K562 (cell line): ENCODE data around the gene LRRC75A. TPM values are rescaled to one million over a fixed set of nuclear protein-coding genes. Genes with fewer than 3 reads are reported as not detected.

Experiments
- ADNP ChIP-seq: fragments of 200-800 bp; sonication (Bioruptor generic); IDR thresholded peaks from 2 replicates; pipeline ENCODE4 v1.6.1; 2016; ENCODE audit warnings: missing genetic modification characterization, missing compliant biosample characterization
- C11orf30 ChIP-seq: fragments of 450-650 bp; IDR thresholded peaks from 2 replicates; pipeline ENCODE4 v1.6.1; 2016; ENCODE audit warnings: low read depth, mild to moderate bottlenecking
- CHD1 ChIP-seq: fragments of 200-600 bp; sonication (generic); IDR thresholded peaks from one replicate; pipeline ENCODE4 v1.6.1; 2012; ENCODE audit warnings: mild to moderate bottlenecking, moderate library complexity, low read length, inconsistent platforms
- E2F3 ChIP-seq: fragments of 250-450 bp; sonication (Bioruptor Pico); IDR thresholded peaks from 2 replicates; pipeline ENCODE4 v1.4.0; 2020; ENCODE audit warnings: mild to moderate bottlenecking
- ESRRA ChIP-seq: fragments of 450-650 bp; IDR thresholded peaks from 2 replicates; pipeline ENCODE4 v1.6.1; 2014; ENCODE audit warnings: low read depth, mild to moderate bottlenecking, moderate library complexity, borderline replicate concordance
- FOXA3 ChIP-seq, 2 experiments: fragments of 450-650 bp in 1 of 2; sonication (generic) in 1 of 2; formaldehyde crosslinking; IDR thresholded peaks in 1 of 2; conservative IDR thresholded peaks in 1 of 2; 2 replicates each; pipeline versions ENCODE4 v1.4.0 to v1.8.0; 2020 to 2022; ENCODE audit warnings: mild to moderate bottlenecking in 2 of 2, missing genetic modification reagents in 1 of 2
- FOXJ3 ChIP-seq: sonication (generic); formaldehyde crosslinking; IDR thresholded peaks from 2 replicates; pipeline ENCODE4 v1.4.0; 2020; ENCODE audit warnings: mild to moderate bottlenecking, missing genetic modification reagents
- GABPB1 ChIP-seq: sonication (generic); formaldehyde crosslinking; IDR thresholded peaks from 2 replicates; pipeline ENCODE4 v1.8.0; 2022; ENCODE audit warnings: mild to moderate bottlenecking, missing genetic modification reagents
- HDAC1 ChIP-seq, 2 experiments: fragments of 450-650 bp; IDR thresholded peaks; 2 replicates each; pipeline ENCODE4 v1.6.1; 2016 to 2017; ENCODE audit warnings: inconsistent platforms in 1 of 2, mild to moderate bottlenecking in 1 of 2, moderate library complexity in 1 of 2
- HDGF ChIP-seq: fragments of 450-650 bp; IDR thresholded peaks from 2 replicates; pipeline ENCODE4 v1.6.1; 2016
- HNRNPLL ChIP-seq: fragments of 200-400 bp; formaldehyde crosslinking; IDR thresholded peaks from 2 replicates; pipeline ENCODE4 v1.6.1; 2017; ENCODE audit warnings: low read length, low read depth, mild to moderate bottlenecking; ENCODE audit not compliant: poor library complexity, severe bottlenecking
- KAT2B ChIP-seq: IDR thresholded peaks from one replicate; pipeline ENCODE4 v1.6.1; 2012; ENCODE audit warnings: low read depth, mild to moderate bottlenecking, control low read depth, inconsistent platforms, low read length, moderate library complexity
- NEUROD1 ChIP-seq: fragments of 150-350 bp; IDR thresholded peaks from 2 replicates; pipeline ENCODE4 v1.6.1; 2014; ENCODE audit warnings: borderline replicate concordance, low read length, low read depth; ENCODE audit not compliant: partially characterized antibody
- NFIC ChIP-seq: fragments of 450-650 bp; IDR thresholded peaks from 2 replicates; pipeline ENCODE4 v1.6.1; 2017; ENCODE audit warnings: mild to moderate bottlenecking, inconsistent platforms
- POU5F1 ChIP-seq: fragments of 150-350 bp; IDR thresholded peaks from 2 replicates; pipeline ENCODE4 v1.6.1; 2014; ENCODE audit warnings: borderline replicate concordance, low read length, low read depth, mild to moderate bottlenecking; ENCODE audit not compliant: partially characterized antibody
- RFX1 ChIP-seq: fragments of 450-650 bp; IDR thresholded peaks from 2 replicates; pipeline ENCODE4 v1.6.1; 2016; ENCODE audit warnings: mild to moderate bottlenecking, moderate library complexity
- SMARCE1 ChIP-seq: fragments of 450-650 bp; IDR thresholded peaks from 2 replicates; pipeline ENCODE4 v1.7.1; 2016; ENCODE audit warnings: mild to moderate bottlenecking
- TAL1 ChIP-seq: fragments of 450-650 bp; IDR thresholded peaks from 2 replicates; pipeline ENCODE4 v1.6.1; 2016; ENCODE audit warnings: mild to moderate bottlenecking
- TBL1XR1 ChIP-seq, 2 experiments: IDR thresholded peaks; 2 replicates each; pipeline ENCODE4 v1.6.1; 2012; ENCODE audit warnings: improper control_type of control experiment in 2 of 2, low read length in 2 of 2, mild to moderate bottlenecking in 1 of 2
- TGIF2 ChIP-seq: sonication (generic); formaldehyde crosslinking; IDR thresholded peaks from 2 replicates; pipeline ENCODE4 v1.8.1; 2022; ENCODE audit warnings: mild to moderate bottlenecking, missing genetic modification reagents, moderate library complexity
- TRIM24 ChIP-seq, 2 experiments: fragments of 450-650 bp; IDR thresholded peaks; 2 replicates each; pipeline ENCODE4 v1.6.1; 2016
- TSHZ1 ChIP-seq: fragments of 250-450 bp; sonication (Bioruptor Pico); IDR thresholded peaks from 2 replicates; pipeline ENCODE4 v1.4.0; 2020; ENCODE audit warnings: mild to moderate bottlenecking, moderate library complexity
- ZBTB1 ChIP-seq: sonication (generic); formaldehyde crosslinking; IDR thresholded peaks from 2 replicates; pipeline ENCODE4 v1.8.1; 2023; ENCODE audit warnings: missing genetic modification reagents, low read depth, mild to moderate bottlenecking, borderline replicate concordance
- ZNF280B ChIP-seq: fragments of 250-450 bp; sonication (Bioruptor Pico); IDR thresholded peaks from 2 replicates; pipeline ENCODE4 v1.5.1; 2021; ENCODE audit warnings: mild to moderate bottlenecking
- ZNF77 ChIP-seq: fragments of 250-450 bp; sonication (Bioruptor Pico); IDR thresholded peaks from 2 replicates; pipeline ENCODE4 v1.5.0; 2020
- polyA plus RNA-seq, 8 experiments: library from polyadenylated mRNA; depleted of rRNA in 4 of 8; stranded (reverse) in 5 of 8; unstranded in 3 of 8; fragments of >200 nt; fragmentation: Nextera tagmentation in 2 of 8; fragmentation: Illumina TruSeq in 1 of 8; extraction: Ambion mirVana in 2 of 8; extraction: Trizol in 1 of 8; gene quantifications; 2 replicates each; pipeline versions ENCODE4 v1.2.1 to v1.2.3, GENCODE V29; 2011 to 2014; ENCODE audit warnings: inconsistent platforms in 1 of 8, missing spikeins in 1 of 8
- total RNA-seq, 7 experiments: library from RNA; depleted of rRNA in 6 of 7; stranded (reverse); fragments of >200 nt in 6 of 7; fragmentation: Illumina TruSeq in 2 of 7; extraction: Trizol in 2 of 7; gene quantifications; 2 replicates each; pipeline versions ENCODE4 v1.2.1 to v1.2.3, GENCODE V29; 2011 to 2021; ENCODE audit warnings: low replicate concordance in 1 of 7

The LRRC75A gene
- total and polyA plus RNA-seq, 9 of the 15 experiments (the other 6 are each of a cell fraction or from before 2014, with no cell fraction given): 0.04 to 0.34 (median 0.08) TPM; not detected in 5

GRCh38 chr17:16398270-16399267 is 93.4 kb downstream of the LRRC75A start (continued):
- TF ChIP-seq GABPB1: 0 out of 2 replicates have a peak, but pooled peaks have one; percentile 27
- peak; percentile 57 to 62 for TF ChIP-seq TRIM24 (IDR thresholded peaks at IDR 0.05)
- 0 out of 4 replicates have a peak, but pooled peaks of 1 of the 2 experiments have one; percentile 42 for TF ChIP-seq HDAC1 (IDR thresholded peaks at IDR 0.05)
- no peak for TF ChIP-seq ESRRA
- TF ChIP-seq C11orf30: peak; percentile 74
- TF ChIP-seq ADNP (tag): no peak
- no peak for TF ChIP-seq CHD1
- TF ChIP-seq RFX1: no peak
- TF ChIP-seq HNRNPLL: no peak
- TF ChIP-seq TSHZ1 (CRISPR knock-in tag): no peak
- 0 out of 4 replicates have a peak, but pooled peaks of 1 of the 2 experiments have one; percentile 40 for TF ChIP-seq FOXA3 (CRISPR knock-in tag; conservative IDR thresholded peaks at IDR 0.05 in 1 of 2, IDR thresholded peaks at IDR 0.05 in 1 of 2)
- TF ChIP-seq POU5F1: no peak
- TF ChIP-seq TGIF2 (CRISPR knock-in tag): no peak
- TF ChIP-seq TBL1XR1 (IDR thresholded peaks at IDR 0.05; ENCODE audit: low read length in 2 of 2): peak in 1 of 2 experiments; percentile 49; a peak in 1 of 4 replicates
- no peak for TF ChIP-seq HDGF
- peak; percentile 26 for TF ChIP-seq NEUROD1
- TF ChIP-seq TAL1: peak; percentile 82
- TF ChIP-seq KAT2B: no peak
- TF ChIP-seq ZBTB1 (CRISPR knock-in tag): no peak
- no peak for TF ChIP-seq FOXJ3 (CRISPR knock-in tag)
- TF ChIP-seq NFIC: peak; percentile 60
- TF ChIP-seq SMARCE1: peak; percentile 93
- no peak for TF ChIP-seq ZNF77 (CRISPR knock-in tag)
- TF ChIP-seq ZNF280B (CRISPR knock-in tag): no peak
- TF ChIP-seq E2F3 (CRISPR knock-in tag): no peak
